ENCODE measurements around the gene MRPS2.

DNA sequence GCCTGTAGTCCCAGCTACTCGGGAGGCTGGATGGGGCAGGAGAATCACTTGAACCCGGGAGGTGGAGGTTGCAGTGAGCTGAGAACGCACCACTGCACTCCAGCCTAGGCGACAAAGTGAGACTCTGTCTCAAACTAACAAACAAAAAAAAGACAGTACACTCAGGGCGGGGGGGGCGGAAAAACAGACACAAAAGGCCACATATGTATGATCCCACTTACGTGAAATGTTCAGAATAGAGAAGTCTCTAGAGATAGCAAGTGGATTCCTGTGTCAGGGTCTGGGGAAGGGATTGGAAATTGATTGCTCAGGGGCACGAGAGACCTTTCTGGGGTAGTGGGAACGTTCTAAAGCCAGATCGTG is 11.7 kb downstream of the MRPS2 start:
- TF ChIP-seq ZBTB7A (IDR thresholded peaks at IDR 0.05; ENCODE audit: borderline replicate concordance, control insufficient read depth, low read depth, low read length) (no peak), EP300 (IDR thresholded peaks at IDR 0.05; ENCODE audit: low read length) (no peak), ZNF830 (CRISPR knock-in tag; IDR thresholded peaks at IDR 0.05) (no peak), YY1 (IDR thresholded peaks at IDR 0.05; ENCODE audit: borderline replicate concordance in 1 of 3, control insufficient read depth in 1 of 3, extremely low read depth in 1 of 3, insufficient read depth in 3 of 3, insufficient read length in 1 of 3, insufficient replicate concordance in 2 of 3, low read depth in 1 of 3, low read length in 2 of 3) (no peak), RFX7 (CRISPR knock-in tag; IDR thresholded peaks at IDR 0.05) (no peak), SIN3B (IDR thresholded peaks at IDR 0.05; ENCODE audit: low read depth) (no peak), ARID2 (IDR thresholded peaks at IDR 0.05) (no peak), EZH2 (IDR thresholded peaks at IDR 0.05; ENCODE audit: borderline replicate concordance, low read depth, low read length) (no peak), MYC (IDR thresholded peaks at IDR 0.05; ENCODE audit: low read depth, low read length) (no peak), MYC (CRISPR knock-in tag; IDR thresholded peaks at IDR 0.05; ENCODE audit: borderline replicate concordance, low read depth) (no peak)
- TF ChIP-seq, protein P1, sequence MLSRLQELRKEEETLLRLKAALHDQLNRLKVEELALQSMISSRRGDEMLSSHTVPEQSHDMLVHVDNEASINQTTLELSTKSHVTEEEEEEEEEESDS (CRISPR knock-in tag; IDR thresholded peaks at IDR 0.05) = no peak
- TF ChIP-seq, protein P2, sequence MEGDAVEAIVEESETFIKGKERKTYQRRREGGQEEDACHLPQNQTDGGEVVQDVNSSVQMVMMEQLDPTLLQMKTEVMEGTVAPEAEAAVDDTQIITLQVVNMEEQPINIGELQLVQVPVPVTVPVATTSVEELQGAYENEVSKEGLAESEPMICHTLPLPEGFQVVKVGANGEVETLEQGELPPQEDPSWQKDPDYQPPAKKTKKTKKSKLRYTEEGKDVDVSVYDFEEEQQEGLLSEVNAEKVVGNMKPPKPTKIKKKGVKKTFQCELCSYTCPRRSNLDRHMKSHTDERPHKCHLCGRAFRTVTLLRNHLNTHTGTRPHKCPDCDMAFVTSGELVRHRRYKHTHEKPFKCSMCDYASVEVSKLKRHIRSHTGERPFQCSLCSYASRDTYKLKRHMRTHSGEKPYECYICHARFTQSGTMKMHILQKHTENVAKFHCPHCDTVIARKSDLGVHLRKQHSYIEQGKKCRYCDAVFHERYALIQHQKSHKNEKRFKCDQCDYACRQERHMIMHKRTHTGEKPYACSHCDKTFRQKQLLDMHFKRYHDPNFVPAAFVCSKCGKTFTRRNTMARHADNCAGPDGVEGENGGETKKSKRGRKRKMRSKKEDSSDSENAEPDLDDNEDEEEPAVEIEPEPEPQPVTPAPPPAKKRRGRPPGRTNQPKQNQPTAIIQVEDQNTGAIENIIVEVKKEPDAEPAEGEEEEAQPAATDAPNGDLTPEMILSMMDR (IDR thresholded peaks at IDR 0.05 in 2 of 3, conservative IDR thresholded peaks at IDR 0.05 in 1 of 3; ENCODE audit: insufficient read depth in 2 of 3, low read depth in 1 of 3, low read length in 3 of 3) = no peak
- TF ChIP-seq, protein P3, sequence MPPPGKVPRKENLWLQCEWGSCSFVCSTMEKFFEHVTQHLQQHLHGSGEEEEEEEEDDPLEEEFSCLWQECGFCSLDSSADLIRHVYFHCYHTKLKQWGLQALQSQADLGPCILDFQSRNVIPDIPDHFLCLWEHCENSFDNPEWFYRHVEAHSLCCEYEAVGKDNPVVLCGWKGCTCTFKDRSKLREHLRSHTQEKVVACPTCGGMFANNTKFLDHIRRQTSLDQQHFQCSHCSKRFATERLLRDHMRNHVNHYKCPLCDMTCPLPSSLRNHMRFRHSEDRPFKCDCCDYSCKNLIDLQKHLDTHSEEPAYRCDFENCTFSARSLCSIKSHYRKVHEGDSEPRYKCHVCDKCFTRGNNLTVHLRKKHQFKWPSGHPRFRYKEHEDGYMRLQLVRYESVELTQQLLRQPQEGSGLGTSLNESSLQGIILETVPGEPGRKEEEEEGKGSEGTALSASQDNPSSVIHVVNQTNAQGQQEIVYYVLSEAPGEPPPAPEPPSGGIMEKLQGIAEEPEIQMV (tag; conservative IDR thresholded peaks at IDR 0.05; ENCODE audit: low read depth) = no peak
